K562 (cell line): ENCODE measurements around the gene ZNF286A. TPM values are rescaled to one million over a fixed set of nuclear protein-coding genes. Genes with fewer than 3 reads are reported as not detected.

Experiments used
- ATAC-seq: fragments of 200-7000 bp; cut with Tn5 transposase; 3 replicates; pipeline ENCODE4 v1.9.1; 2020; ENCODE audit warnings: moderate library complexity
- BruUV-seq: library from RNA; stranded (reverse); fragments of 400-500 nt; replicated peaks from 2 replicates; lab custom pipeline; 2021; lab: Mats Ljungman, UMichigan
- CTCF ChIA-PET: fragments of 300-600 bp; formaldehyde crosslinking; extraction: SDS; loops from one replicate; lab custom pipeline; 2021; ENCODE audit warnings: low intra/inter-chr PET ratio; lab: Yijun Ruan, JAX
- POLR2A ChIA-PET: fragments of 300-600, 350-650 bp; sonication (Branson Sonifier 250); formaldehyde crosslinking; extraction: SDS; loops from one replicate; lab custom pipeline; 2021; ENCODE audit warnings: antibody characterized with exemption, inconsistent platforms; lab: Yijun Ruan, JAX
- DNase-seq, 4 experiments: peaks; one replicate each; pipeline versions ENCODE4 v3.0.0 to v3.0.0-alpha.2; 2011 to 2018; ENCODE audit warnings: low spot score in 3 of 4, mixed read lengths in 3 of 4; ENCODE audit errors: extremely low read depth in 1 of 4
- FAIRE-seq: peaks from 2 replicates; lab custom pipeline; 2011; peaks lifted over from hg19 to GRCh38; lab: Jason Lieb, UNC
- H2AFZ ChIP-seq: 2 replicates; pipeline ENCODE4 v1.6.0; 2011; ENCODE audit warnings: low read depth, low read length, control low read depth, inconsistent platforms
- H3K27ac ChIP-seq: fragments of 200-600 bp; 3 replicates; pipeline ENCODE4 v1.8.0; 2011; ENCODE audit warnings: low read depth, mild to moderate bottlenecking, control low read depth, inconsistent platforms, low read length, moderate library complexity, mixed read lengths; ENCODE audit errors: extremely low read depth
- H3K27me3 ChIP-seq, 2 experiments: fragments of 300-600 bp in 1 of 2; 2 replicates in 1 of 2; 3 replicates in 1 of 2; pipeline versions ENCODE4 v1.6.0 to v1.8.0; 2011; ENCODE audit warnings: inconsistent platforms in 2 of 2, low read length in 2 of 2, mild to moderate bottlenecking in 1 of 2, mixed read lengths in 1 of 2, moderate library complexity in 1 of 2; ENCODE audit not compliant: control insufficient read depth in 2 of 2, insufficient read depth in 2 of 2
- H3K36me3 ChIP-seq: fragments of 300-600 bp; 3 replicates; pipeline ENCODE4 v1.8.0; 2011; ENCODE audit warnings: mild to moderate bottlenecking, low read length, inconsistent platforms; ENCODE audit not compliant: control insufficient read depth, insufficient read depth
- H3K4me1 ChIP-seq, 2 experiments: fragments of 200-600 bp in 1 of 2; replicated peaks in 1 of 2; 2 replicates in 1 of 2; 3 replicates in 1 of 2; pipeline versions ENCODE4 v1.5.1 to v1.8.0; 2011; ENCODE audit warnings: inconsistent platforms in 2 of 2, low read length in 2 of 2, mild to moderate bottlenecking in 1 of 2, mixed read lengths in 1 of 2, moderate library complexity in 1 of 2; ENCODE audit not compliant: control insufficient read depth in 2 of 2, insufficient read depth in 2 of 2
- H3K4me2 ChIP-seq: 2 replicates; pipeline ENCODE4 v1.6.1; 2011; ENCODE audit warnings: low read length, control low read depth, inconsistent platforms, mixed read lengths; ENCODE audit not compliant: insufficient read depth
- H3K4me3 ChIP-seq: fragments of 200-600 bp; sonication (generic), shearing (Covaris generic); 2 replicates; pipeline ENCODE4 v1.5.1; 2016; ENCODE audit warnings: control low read depth, inconsistent platforms
- H3K79me2 ChIP-seq: fragments of 200-600 bp; 3 replicates; pipeline ENCODE4 v1.8.0; 2011; ENCODE audit warnings: low read length, inconsistent platforms; ENCODE audit not compliant: control insufficient read depth, insufficient read depth
- H3K9ac ChIP-seq, 2 experiments: 2 replicates each; pipeline versions ENCODE4 v1.6.0 to v1.6.1; 2011; ENCODE audit warnings: low read depth in 2 of 2, low read length in 2 of 2, control low read depth in 1 of 2, inconsistent platforms in 1 of 2, mild to moderate bottlenecking in 1 of 2, mixed read lengths in 1 of 2; ENCODE audit not compliant: insufficient read depth in 1 of 2
- H3K9me1 ChIP-seq: one replicate; pipeline ENCODE4 v1.6.0; 2011; ENCODE audit warnings: inconsistent platforms, mild to moderate bottlenecking, low read length, moderate library complexity; ENCODE audit not compliant: control insufficient read depth, insufficient read depth
- H3K9me3 ChIP-seq: replicated peaks from 2 replicates; pipeline ENCODE4 v1.5.1; 2011; ENCODE audit warnings: low read depth, low read length, inconsistent platforms; ENCODE audit not compliant: control insufficient read depth, insufficient read depth
- H4K20me1 ChIP-seq: replicated peaks from 2 replicates; pipeline ENCODE4 v1.6.1; 2011; ENCODE audit warnings: low read length, inconsistent platforms, mixed read lengths; ENCODE audit not compliant: control insufficient read depth, insufficient read depth
- CBFB ChIP-seq: sonication (generic); formaldehyde crosslinking; IDR thresholded peaks from 2 replicates; pipeline ENCODE4 v1.4.0; 2020; ENCODE audit warnings: mild to moderate bottlenecking, missing genetic modification reagents
- ILK ChIP-seq: fragments of 450-650 bp; IDR thresholded peaks from 2 replicates; pipeline ENCODE4 v1.6.1; 2016; ENCODE audit warnings: missing genetic modification characterization, low read depth, mild to moderate bottlenecking, missing compliant biosample characterization, moderate library complexity, borderline replicate concordance
- IRF2 ChIP-seq: sonication (generic); formaldehyde crosslinking; IDR thresholded peaks from 2 replicates; pipeline ENCODE4 v1.8.1; 2022; ENCODE audit warnings: mild to moderate bottlenecking, missing genetic modification reagents
- KLF10 ChIP-seq: fragments of 250-450 bp; sonication (Bioruptor Pico); IDR thresholded peaks from 2 replicates; pipeline ENCODE4 v1.6.1; 2021; ENCODE audit warnings: matching md5 sums
- MCM5 ChIP-seq: fragments of 450-650 bp; IDR thresholded peaks from 2 replicates; pipeline ENCODE4 v1.6.1; 2016; ENCODE audit warnings: low read depth
- MTA1 ChIP-seq: fragments of 450-650 bp; IDR thresholded peaks from 2 replicates; pipeline ENCODE4 v1.6.1; 2017; ENCODE audit warnings: borderline replicate concordance
- SPI1 ChIP-seq: IDR thresholded peaks from 2 replicates; pipeline ENCODE4 v1.6.1; 2011; ENCODE audit warnings: low read depth, low read length, control low read depth, borderline replicate concordance
- WGBS: fragments of 100-300 bp; shearing (Covaris generic); methylation state at CpG from one replicate; pipeline ENCODE4 v1.1.6; 2016; ENCODE audit warnings: low coverage, mixed read lengths; ENCODE audit not compliant: insufficient coverage; ENCODE audit errors: missing lambda C conversion rate; 5-methylcytosine and 5-hydroxymethylcytosine counted together
- in situ Hi-C: fragments of 300-500 bp; cut with MboI; formaldehyde crosslinking; loops from 4 replicates; pipeline ENCODE4 v1.15.0; 2018; ENCODE audit warnings: inconsistent platforms, mixed read lengths
- intact Hi-C: fragments of 100-400 bp; cut with micrococcal nuclease; formaldehyde crosslinking; loops from 2 replicates; pipeline ENCODE4 v1.14.2; 2022
- polyA plus RNA-seq, 8 experiments: library from polyadenylated mRNA; depleted of rRNA in 4 of 8; stranded (reverse) in 5 of 8; unstranded in 3 of 8; fragments of >200 nt; fragmentation: Nextera tagmentation in 2 of 8; fragmentation: Illumina TruSeq in 1 of 8; extraction: Ambion mirVana in 2 of 8; extraction: Trizol in 1 of 8; gene quantifications; 2 replicates each; pipeline versions ENCODE4 v1.2.1 to v1.2.3, GENCODE V29; 2011 to 2014; ENCODE audit warnings: inconsistent platforms in 1 of 8, missing spikeins in 1 of 8
- total RNA-seq, 7 experiments: library from RNA; depleted of rRNA in 6 of 7; stranded (reverse); fragments of >200 nt in 6 of 7; fragmentation: Illumina TruSeq in 2 of 7; extraction: Trizol in 2 of 7; gene quantifications; 2 replicates each; pipeline versions ENCODE4 v1.2.1 to v1.2.3, GENCODE V29; 2011 to 2021; ENCODE audit warnings: low replicate concordance in 1 of 7
- TF ChIP-seq, protein P1 (sequence below): sonication (generic); formaldehyde crosslinking; IDR thresholded peaks from 2 replicates; pipeline ENCODE4 v1.8.0; 2022; ENCODE audit warnings: mild to moderate bottlenecking, missing genetic modification reagents
- TF ChIP-seq, protein P2 (sequence below): fragments of 450-650 bp; IDR thresholded peaks from 2 replicates; pipeline ENCODE4 v1.6.1; 2016; ENCODE audit warnings: borderline replicate concordance
- TF ChIP-seq, protein P3 (sequence below): fragments of 450-650 bp; conservative IDR thresholded peaks from 2 replicates; pipeline ENCODE4 v1.6.1; 2016; ENCODE audit warnings: missing genetic modification characterization, low read depth, mild to moderate bottlenecking, control low read depth, missing compliant biosample characterization
- TF ChIP-seq, protein P4 (sequence below): fragments of 450-650 bp; IDR thresholded peaks from 2 replicates; pipeline ENCODE4 v1.6.1; 2018; ENCODE audit warnings: mild to moderate bottlenecking, low read depth; ENCODE audit not compliant: partially characterized antibody
- TF ChIP-seq, protein P5 (sequence below): sonication (generic); formaldehyde crosslinking; IDR thresholded peaks from 2 replicates; pipeline ENCODE4 v1.8.0; 2022; ENCODE audit warnings: mild to moderate bottlenecking, missing genetic modification reagents

The ZNF286A gene
- total and polyA plus RNA-seq, 9 of the 15 experiments (the other 6 are each of a cell fraction or from before 2014, with no cell fraction given), result 9.0 to 23.1 (median 16.6) TPM

DNA sequence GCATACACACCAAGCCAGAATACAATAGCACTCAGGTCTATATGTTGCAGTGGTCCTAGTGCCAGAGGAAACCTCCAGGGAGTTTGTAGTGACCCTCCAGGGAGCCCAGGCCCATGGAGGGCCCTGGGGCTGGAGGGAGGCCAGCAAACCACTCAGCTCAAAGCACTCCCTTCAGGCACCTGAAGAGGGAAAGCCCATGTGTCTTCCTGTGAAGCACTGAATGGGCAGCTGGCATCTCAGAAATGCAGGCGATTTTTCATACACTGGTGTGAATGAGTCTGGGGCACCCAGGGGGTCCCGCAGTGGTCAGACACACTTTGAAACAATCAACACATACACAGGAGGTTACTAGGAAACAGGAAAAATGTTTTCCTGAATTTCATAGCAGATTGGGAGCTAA, 45.3 kb downstream of the ZNF286A start:
- Histone ChIP-seq H3K27me3 (0 out of 5 replicates have a peak, but pooled peaks cover 0 to 5% of the 10 kb centered on the region in 2 experiments), H3K36me3 (no peaks in the 10 kb centered on the region), H3K4me2 (no peak overlapping the region), H3K9me3 (no peaks in the 10 kb centered on the region), H3K4me1 (peaks cover 0 to 3% of the 10 kb centered on the region in 2 experiments; a peak in 1 of 5 replicates), H3K9me1 (no peaks in the 10 kb centered on the region), H4K20me1 (no peaks in the 10 kb centered on the region), H3K27ac (no peak overlapping the region), H2AFZ (no peak overlapping the region), H3K9ac (no peak overlapping the region), H3K4me3 (no peak overlapping the region), H3K79me2 (no peaks in the 10 kb centered on the region)
- TF ChIP-seq MTA1 (no peak), KLF10 (CRISPR knock-in tag) (no peak), CBFB (CRISPR knock-in tag) (no peak), ILK (tag) (no peak), SPI1 (no peak), IRF2 (no peak), MCM5 (no peak)
- TF ChIP-seq, protein P1, sequence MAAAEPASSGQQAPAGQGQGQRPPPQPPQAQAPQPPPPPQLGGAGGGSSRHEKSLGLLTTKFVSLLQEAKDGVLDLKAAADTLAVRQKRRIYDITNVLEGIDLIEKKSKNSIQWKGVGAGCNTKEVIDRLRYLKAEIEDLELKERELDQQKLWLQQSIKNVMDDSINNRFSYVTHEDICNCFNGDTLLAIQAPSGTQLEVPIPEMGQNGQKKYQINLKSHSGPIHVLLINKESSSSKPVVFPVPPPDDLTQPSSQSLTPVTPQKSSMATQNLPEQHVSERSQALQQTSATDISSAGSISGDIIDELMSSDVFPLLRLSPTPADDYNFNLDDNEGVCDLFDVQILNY (CRISPR knock-in tag), result no peak
- TF ChIP-seq, protein P2, sequence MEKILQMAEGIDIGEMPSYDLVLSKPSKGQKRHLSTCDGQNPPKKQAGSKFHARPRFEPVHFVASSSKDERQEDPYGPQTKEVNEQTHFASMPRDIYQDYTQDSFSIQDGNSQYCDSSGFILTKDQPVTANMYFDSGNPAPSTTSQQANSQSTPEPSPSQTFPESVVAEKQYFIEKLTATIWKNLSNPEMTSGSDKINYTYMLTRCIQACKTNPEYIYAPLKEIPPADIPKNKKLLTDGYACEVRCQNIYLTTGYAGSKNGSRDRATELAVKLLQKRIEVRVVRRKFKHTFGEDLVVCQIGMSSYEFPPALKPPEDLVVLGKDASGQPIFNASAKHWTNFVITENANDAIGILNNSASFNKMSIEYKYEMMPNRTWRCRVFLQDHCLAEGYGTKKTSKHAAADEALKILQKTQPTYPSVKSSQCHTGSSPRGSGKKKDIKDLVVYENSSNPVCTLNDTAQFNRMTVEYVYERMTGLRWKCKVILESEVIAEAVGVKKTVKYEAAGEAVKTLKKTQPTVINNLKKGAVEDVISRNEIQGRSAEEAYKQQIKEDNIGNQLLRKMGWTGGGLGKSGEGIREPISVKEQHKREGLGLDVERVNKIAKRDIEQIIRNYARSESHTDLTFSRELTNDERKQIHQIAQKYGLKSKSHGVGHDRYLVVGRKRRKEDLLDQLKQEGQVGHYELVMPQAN, result no peak
- TF ChIP-seq, protein P3, sequence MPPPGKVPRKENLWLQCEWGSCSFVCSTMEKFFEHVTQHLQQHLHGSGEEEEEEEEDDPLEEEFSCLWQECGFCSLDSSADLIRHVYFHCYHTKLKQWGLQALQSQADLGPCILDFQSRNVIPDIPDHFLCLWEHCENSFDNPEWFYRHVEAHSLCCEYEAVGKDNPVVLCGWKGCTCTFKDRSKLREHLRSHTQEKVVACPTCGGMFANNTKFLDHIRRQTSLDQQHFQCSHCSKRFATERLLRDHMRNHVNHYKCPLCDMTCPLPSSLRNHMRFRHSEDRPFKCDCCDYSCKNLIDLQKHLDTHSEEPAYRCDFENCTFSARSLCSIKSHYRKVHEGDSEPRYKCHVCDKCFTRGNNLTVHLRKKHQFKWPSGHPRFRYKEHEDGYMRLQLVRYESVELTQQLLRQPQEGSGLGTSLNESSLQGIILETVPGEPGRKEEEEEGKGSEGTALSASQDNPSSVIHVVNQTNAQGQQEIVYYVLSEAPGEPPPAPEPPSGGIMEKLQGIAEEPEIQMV (tag), result no peak
- TF ChIP-seq, protein P4, sequence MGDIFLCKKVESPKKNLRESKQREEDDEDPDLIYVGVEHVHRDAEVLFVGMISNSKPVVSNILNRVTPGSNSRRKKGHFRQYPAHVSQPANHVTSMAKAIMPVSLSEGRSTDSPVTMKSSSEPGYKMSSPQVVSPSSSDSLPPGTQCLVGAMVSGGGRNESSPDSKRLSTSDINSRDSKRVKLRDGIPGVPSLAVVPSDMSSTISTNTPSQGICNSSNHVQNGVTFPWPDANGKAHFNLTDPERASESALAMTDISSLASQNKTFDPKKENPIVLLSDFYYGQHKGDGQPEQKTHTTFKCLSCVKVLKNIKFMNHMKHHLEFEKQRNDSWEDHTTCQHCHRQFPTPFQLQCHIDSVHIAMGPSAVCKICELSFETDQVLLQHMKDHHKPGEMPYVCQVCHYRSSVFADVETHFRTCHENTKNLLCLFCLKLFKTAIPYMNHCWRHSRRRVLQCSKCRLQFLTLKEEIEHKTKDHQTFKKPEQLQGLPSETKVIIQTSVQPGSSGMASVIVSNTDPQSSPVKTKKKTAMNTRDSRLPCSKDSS, result no peak
- TF ChIP-seq, protein P5, sequence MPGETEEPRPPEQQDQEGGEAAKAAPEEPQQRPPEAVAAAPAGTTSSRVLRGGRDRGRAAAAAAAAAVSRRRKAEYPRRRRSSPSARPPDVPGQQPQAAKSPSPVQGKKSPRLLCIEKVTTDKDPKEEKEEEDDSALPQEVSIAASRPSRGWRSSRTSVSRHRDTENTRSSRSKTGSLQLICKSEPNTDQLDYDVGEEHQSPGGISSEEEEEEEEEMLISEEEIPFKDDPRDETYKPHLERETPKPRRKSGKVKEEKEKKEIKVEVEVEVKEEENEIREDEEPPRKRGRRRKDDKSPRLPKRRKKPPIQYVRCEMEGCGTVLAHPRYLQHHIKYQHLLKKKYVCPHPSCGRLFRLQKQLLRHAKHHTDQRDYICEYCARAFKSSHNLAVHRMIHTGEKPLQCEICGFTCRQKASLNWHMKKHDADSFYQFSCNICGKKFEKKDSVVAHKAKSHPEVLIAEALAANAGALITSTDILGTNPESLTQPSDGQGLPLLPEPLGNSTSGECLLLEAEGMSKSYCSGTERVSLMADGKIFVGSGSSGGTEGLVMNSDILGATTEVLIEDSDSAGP (CRISPR knock-in tag), result no peak
- FAIRE-seq, result no peak
- in situ Hi-C loops (no loop called here), intact Hi-C loops (no loop called here)
- 6% methylated on average over 2 of the region's 2 CpGs for WGBS
- no TSS peak for BruUV-seq
- ChIA-PET CTCF (no interaction called here), POLR2A (no interaction called here)
- ATAC-seq, result no peak
- DNase-seq, result no peak
